ENCODE data around the gene RARB.

DNA sequence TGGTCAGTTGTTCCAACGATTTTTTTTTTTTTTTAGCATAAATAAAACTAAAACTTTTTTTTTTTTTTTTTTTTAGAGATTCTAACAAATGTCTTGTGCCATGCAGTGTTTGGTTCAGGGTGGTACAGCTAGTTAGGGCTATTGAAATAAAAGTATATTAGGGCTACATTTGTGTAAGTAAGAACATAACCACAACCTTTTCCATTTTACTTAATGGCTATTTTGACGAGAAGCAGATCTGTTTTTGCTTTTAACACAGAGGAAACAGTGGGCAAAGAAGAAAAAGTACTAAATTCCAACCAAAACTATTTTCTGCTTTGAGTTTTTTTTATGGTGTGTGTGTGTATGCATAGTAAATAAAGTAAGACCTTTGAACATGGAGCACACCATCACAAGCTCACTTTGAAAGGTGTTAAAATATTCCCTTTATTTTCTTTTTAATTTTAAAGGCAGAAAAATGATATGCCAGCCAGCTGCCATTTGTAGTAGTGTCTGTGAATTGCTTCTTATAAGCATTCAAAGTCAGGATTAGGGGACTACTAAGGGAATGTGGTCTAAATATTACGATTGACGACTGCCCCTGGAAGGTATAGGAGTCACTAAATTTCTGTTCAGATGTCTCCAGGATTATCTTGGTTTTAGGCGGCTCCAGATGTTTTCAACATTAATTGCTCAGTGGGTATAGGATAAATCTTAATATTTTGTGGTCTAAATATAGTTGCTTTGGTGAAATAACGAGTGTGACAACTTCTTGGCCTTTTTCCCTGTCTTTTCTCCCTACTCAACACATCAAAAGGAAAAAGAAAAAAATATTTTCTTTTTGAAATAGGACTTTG, 3.1 kb downstream of the RARB start:
- TF ChIP-seq, protein P1, sequence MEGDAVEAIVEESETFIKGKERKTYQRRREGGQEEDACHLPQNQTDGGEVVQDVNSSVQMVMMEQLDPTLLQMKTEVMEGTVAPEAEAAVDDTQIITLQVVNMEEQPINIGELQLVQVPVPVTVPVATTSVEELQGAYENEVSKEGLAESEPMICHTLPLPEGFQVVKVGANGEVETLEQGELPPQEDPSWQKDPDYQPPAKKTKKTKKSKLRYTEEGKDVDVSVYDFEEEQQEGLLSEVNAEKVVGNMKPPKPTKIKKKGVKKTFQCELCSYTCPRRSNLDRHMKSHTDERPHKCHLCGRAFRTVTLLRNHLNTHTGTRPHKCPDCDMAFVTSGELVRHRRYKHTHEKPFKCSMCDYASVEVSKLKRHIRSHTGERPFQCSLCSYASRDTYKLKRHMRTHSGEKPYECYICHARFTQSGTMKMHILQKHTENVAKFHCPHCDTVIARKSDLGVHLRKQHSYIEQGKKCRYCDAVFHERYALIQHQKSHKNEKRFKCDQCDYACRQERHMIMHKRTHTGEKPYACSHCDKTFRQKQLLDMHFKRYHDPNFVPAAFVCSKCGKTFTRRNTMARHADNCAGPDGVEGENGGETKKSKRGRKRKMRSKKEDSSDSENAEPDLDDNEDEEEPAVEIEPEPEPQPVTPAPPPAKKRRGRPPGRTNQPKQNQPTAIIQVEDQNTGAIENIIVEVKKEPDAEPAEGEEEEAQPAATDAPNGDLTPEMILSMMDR (IDR thresholded peaks at IDR 0.05; ENCODE audit: low read length) = no peak
- no peak for TF ChIP-seq EZH2 (IDR thresholded peaks at IDR 0.05; ENCODE audit: borderline replicate concordance, low read length)
